ENCODE results near the gene TSPO. TPM values are rescaled to one million over a fixed set of nuclear protein-coding genes. Genes with fewer than 3 reads are reported as not detected.

TSPO gene
- total RNA-seq, 1 donor from 2014 or later: 294 TPM

DNA sequence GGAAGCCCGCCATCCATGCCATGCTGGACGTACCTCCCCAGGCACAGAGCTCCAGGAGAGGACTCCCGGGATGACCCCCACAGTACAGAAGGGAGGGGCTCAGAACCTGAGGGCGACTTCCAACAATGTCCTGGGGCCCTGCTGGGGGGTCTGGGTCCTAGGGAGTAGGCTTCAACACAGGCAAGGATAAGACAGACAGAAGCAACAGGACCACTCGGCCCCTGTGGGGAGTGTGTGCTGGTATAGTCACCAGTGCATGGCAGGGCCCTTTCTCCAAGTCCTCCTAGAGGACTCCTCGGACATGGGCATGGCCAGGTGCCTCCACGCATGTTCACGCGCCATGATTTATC lies 18.7 kb downstream of the TSPO start:
- no peaks in the 10 kb centered on the region for H3K27me3 ChIP-seq (ENCODE audit: low read depth)
- peaks cover under 1% of the 10 kb centered on the region for H3K4me1 ChIP-seq
- TF ChIP-seq, protein P1, sequence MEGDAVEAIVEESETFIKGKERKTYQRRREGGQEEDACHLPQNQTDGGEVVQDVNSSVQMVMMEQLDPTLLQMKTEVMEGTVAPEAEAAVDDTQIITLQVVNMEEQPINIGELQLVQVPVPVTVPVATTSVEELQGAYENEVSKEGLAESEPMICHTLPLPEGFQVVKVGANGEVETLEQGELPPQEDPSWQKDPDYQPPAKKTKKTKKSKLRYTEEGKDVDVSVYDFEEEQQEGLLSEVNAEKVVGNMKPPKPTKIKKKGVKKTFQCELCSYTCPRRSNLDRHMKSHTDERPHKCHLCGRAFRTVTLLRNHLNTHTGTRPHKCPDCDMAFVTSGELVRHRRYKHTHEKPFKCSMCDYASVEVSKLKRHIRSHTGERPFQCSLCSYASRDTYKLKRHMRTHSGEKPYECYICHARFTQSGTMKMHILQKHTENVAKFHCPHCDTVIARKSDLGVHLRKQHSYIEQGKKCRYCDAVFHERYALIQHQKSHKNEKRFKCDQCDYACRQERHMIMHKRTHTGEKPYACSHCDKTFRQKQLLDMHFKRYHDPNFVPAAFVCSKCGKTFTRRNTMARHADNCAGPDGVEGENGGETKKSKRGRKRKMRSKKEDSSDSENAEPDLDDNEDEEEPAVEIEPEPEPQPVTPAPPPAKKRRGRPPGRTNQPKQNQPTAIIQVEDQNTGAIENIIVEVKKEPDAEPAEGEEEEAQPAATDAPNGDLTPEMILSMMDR (IDR thresholded peaks at IDR 0.05): no peak
- H3K36me3 ChIP-seq: peaks cover 75% of the 10 kb centered on the region
- DNase-seq (no peak), ATAC-seq (no peak)
- H3K9me3 ChIP-seq: no peaks in the 10 kb centered on the region
- no peak overlapping the region for H3K27ac ChIP-seq
- intact Hi-C loops (cut with DNase I): no loop called here
- no peak overlapping the region for H3K4me3 ChIP-seq

- Histone ChIP-seq H3K27me3 (ENCODE audit: low read depth) (no peaks in the 10 kb centered on the region), H3K4me3 (no peak overlapping the region), H3K36me3 (peaks cover 83% of the 10 kb centered on the region), H3K4me1 (no peaks in the 10 kb centered on the region), H3K27ac (no peak overlapping the region), H3K9me3 (no peaks in the 10 kb centered on the region)
- intact Hi-C loops (cut with DNase I): no loop called here
- ATAC-seq: no peak
- TF ChIP-seq, protein P1 (IDR thresholded peaks at IDR 0.05): no peak
- no peak for DNase-seq
Observed at GRCh38 chr22:43171019-43171491, 19.7 kb downstream of the TSPO start.

GRCh38 chr22:43171607-43172006 lies 20.2 kb downstream of the TSPO start:
- DNase-seq (no peak), ATAC-seq (no peak)
- Histone ChIP-seq H3K9me3 (no peaks in the 10 kb centered on the region), H3K4me1 (no peaks in the 10 kb centered on the region), H3K27ac (no peak overlapping the region), H3K4me3 (no peak overlapping the region), H3K27me3 (ENCODE audit: low read depth) (no peaks in the 10 kb centered on the region), H3K36me3 (peaks cover 86% of the 10 kb centered on the region)
- TF ChIP-seq, protein P1 (IDR thresholded peaks at IDR 0.05): no peak
- intact Hi-C loops (cut with DNase I): no loop called here

GRCh38 chr22:43172191-43172590 lies 20.8 kb downstream of the TSPO start:
- Histone ChIP-seq H3K4me1 (no peaks in the 10 kb centered on the region), H3K9me3 (no peaks in the 10 kb centered on the region), H3K36me3 (peaks cover 83% of the 10 kb centered on the region), H3K27ac (no peak overlapping the region), H3K4me3 (no peak overlapping the region), H3K27me3 (ENCODE audit: low read depth) (no peaks in the 10 kb centered on the region)
- ATAC-seq: no peak
- intact Hi-C loops (cut with DNase I): no loop called here
- TF ChIP-seq, protein P1 (IDR thresholded peaks at IDR 0.05): no peak
- DNase-seq: no peak

- Histone ChIP-seq H3K27me3 (ENCODE audit: low read depth) (no peaks in the 10 kb centered on the region), H3K9me3 (no peaks in the 10 kb centered on the region), H3K4me1 (no peaks in the 10 kb centered on the region), H3K36me3 (peaks cover 71% of the 10 kb centered on the region), H3K4me3 (no peak overlapping the region), H3K27ac (no peak overlapping the region)
- ATAC-seq: no peak
- intact Hi-C loops (cut with DNase I): no loop called here
- TF ChIP-seq, protein P1 (IDR thresholded peaks at IDR 0.05): no peak
- DNase-seq: no peak
Observed at GRCh38 chr22:43173566-43173965, 22.2 kb downstream of the TSPO start.
